Psoas muscle (tissue), 8 donors: ENCODE measurements around the gene HTT. TPM values are rescaled to one million over a fixed set of nuclear protein-coding genes. Genes with fewer than 3 reads are reported as not detected.
A peak's percentile ranks its signal among the peaks of the same experiment; 100 is the strongest.

Source experiments
- ATAC-seq, 4 donors: fragments of 200-7000 bp; cut with Tn5 transposase; one replicate each; pipeline ENCODE4 v1.9.1; 2020; ENCODE audit warnings: moderate library complexity in 3 of 4, mild to moderate bottlenecking in 2 of 4
- DNase-seq, 2 donors: peaks; one replicate each; pipeline ENCODE4 v3.0.0-alpha.2; 2020
- H3K27ac ChIP-seq: fragments of 200-600 bp; one replicate; pipeline ENCODE4 v1.8.0; 2022
- H3K27me3 ChIP-seq, 3 donors: fragments of 200-600 bp in 1 of 3; one replicate each; pipeline versions ENCODE4 v1.6.1 to v1.8.0; 2013 to 2022; ENCODE audit warnings: low read length in 2 of 3, mild to moderate bottlenecking in 2 of 3, moderate library complexity in 1 of 3; ENCODE audit not compliant: insufficient read depth in 3 of 3
- H3K36me3 ChIP-seq, 2 donors: fragments of 200-600 bp in 1 of 2; one replicate each; pipeline versions ENCODE4 v1.6.1 to v1.8.0; 2013 to 2022; ENCODE audit warnings: low read depth in 1 of 2, mild to moderate bottlenecking in 1 of 2, moderate library complexity in 1 of 2; ENCODE audit not compliant: insufficient read depth in 1 of 2
- H3K4me1 ChIP-seq: fragments of 200-600 bp; one replicate; pipeline ENCODE4 v1.8.0; 2022
- H3K4me3 ChIP-seq: fragments of 200-600 bp; one replicate; pipeline ENCODE4 v1.8.0; 2022; ENCODE audit warnings: mild to moderate bottlenecking
- H3K9me3 ChIP-seq: fragments of 200-600 bp; one replicate; pipeline ENCODE4 v1.8.0; 2022
- CTCF ChIP-seq: fragments of 200-600 bp; IDR thresholded peaks from one replicate; pipeline ENCODE4 v1.8.0; 2022; ENCODE audit warnings: antibody characterized with exemption
- WGBS, 3 donors: extraction: QIAGEN DNeasy Blood & Tissue Kit; methylation state at CpG; one replicate each; pipeline versions ENCODE4 v1.1.6 to v1.1.7; 2013; 5-methylcytosine and 5-hydroxymethylcytosine counted together
- intact Hi-C, 2 donors: fragments of 100-400 bp; cut with DNase I; formaldehyde crosslinking; loops; one replicate each; pipeline versions ENCODE4 v1.11.0 to v1.14.2; 2022
- polyA plus RNA-seq, 3 donors: library from polyadenylated mRNA; stranded (reverse); fragments of 200-250 nt; gene quantifications; one replicate each; pipeline ENCODE4 v1.2.3, GENCODE V29; 2013
- total RNA-seq, 4 donors: library from RNA; stranded (reverse); fragmentation: NEBNext Ultra II Directional in 2 of 4; extraction: Animal tissue kit (Norgen Biotek cat#: 25700) in 2 of 4; gene quantifications; one replicate each; pipeline versions ENCODE4 v1.2.1 to v1.2.4, GENCODE V29; 2021 to 2023
- donor health status: healthy with polysubstance abuse.
- donor health status: DM: no; HTN: no; CAD: no; lungs with moderate emphysema.
- donor health status: Bipolar disorder and iron deficiency.
- donor health status: healthy.
- donor health status: DM: yes; HTN: yes; CAD: no.
- donor health status: DM: no; HTN: no; CAD: no.
- donor health status: DM: no; HTN: no; CAD: no.
- donor health status: DM: yes; HTN: yes; CAD: no.

HTT gene
- total and polyA plus RNA-seq, 7 donors: 6.7 to 39.9 (median 29.6) TPM

GRCh38 chr4:3174371-3175338, 100.2 kb downstream of the HTT start:
- Histone ChIP-seq H3K27me3 (no peaks in the 10 kb centered on the region), H3K4me3 (no peak overlapping the region), H3K9me3 (no peaks in the 10 kb centered on the region), H3K27ac (peak overlapping the region; percentile 42), H3K4me1 (no peaks in the 10 kb centered on the region), H3K36me3 (peaks cover 5 to 76% of the 10 kb centered on the region in 2 donors)
- TF ChIP-seq CTCF: no peak
- intact Hi-C loops: no loop called here
- peak; percentile 75 to 92 (median 86) for ATAC-seq
- WGBS, 3 donors: 54 to 67% (median 61%) methylated on average over 12 of the region's 12 CpGs
- no peak for DNase-seq

GRCh38 chr4:3176367-3177229, 102.1 kb downstream of the HTT start:
- TF ChIP-seq CTCF: no peak
- H3K9me3 ChIP-seq: no peaks in the 10 kb centered on the region
- peak in 2 of 4 donors; percentile 44 to 73 for ATAC-seq
- 52 to 72% (median 55%) methylated on average over 11 of the region's 11 CpGs for WGBS, 3 donors
- intact Hi-C loops: no loop called here
- H3K27ac ChIP-seq: no peak overlapping the region
- no peak for DNase-seq
- H3K36me3 ChIP-seq: peaks cover 5 to 87% of the 10 kb centered on the region in 2 donors
- H3K4me1 ChIP-seq: no peaks in the 10 kb centered on the region
- H3K4me3 ChIP-seq: no peak overlapping the region
- H3K27me3 ChIP-seq: no peaks in the 10 kb centered on the region

DNA sequence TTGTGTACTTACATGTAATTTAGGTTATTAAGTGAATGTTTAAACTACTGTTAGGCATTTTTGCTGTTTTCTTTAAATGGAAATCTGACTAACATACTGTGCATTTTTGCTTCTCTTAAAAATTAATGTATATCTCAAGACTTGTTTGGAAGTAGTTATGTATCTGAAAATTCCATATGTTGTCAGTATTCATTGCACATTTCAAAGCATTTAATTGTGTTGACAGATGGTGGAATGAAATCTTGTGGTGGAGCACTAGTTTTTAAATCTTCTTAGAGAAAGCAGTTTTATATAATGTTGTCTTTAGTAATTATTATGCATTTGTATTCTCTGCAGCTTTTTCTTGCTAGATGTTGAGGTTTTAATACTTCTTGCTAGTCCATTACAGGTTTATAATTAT, 102.9 kb downstream of the HTT start:
- Histone ChIP-seq H3K27me3 (no peaks in the 10 kb centered on the region), H3K4me1 (no peaks in the 10 kb centered on the region), H3K9me3 (no peaks in the 10 kb centered on the region), H3K27ac (no peak overlapping the region), H3K36me3 (peaks cover 5 to 89% of the 10 kb centered on the region in 2 donors), H3K4me3 (no peak overlapping the region)
- ATAC-seq: no peak
- intact Hi-C loops: no loop called here
- no peak for DNase-seq
- TF ChIP-seq CTCF: no peak

DNA sequence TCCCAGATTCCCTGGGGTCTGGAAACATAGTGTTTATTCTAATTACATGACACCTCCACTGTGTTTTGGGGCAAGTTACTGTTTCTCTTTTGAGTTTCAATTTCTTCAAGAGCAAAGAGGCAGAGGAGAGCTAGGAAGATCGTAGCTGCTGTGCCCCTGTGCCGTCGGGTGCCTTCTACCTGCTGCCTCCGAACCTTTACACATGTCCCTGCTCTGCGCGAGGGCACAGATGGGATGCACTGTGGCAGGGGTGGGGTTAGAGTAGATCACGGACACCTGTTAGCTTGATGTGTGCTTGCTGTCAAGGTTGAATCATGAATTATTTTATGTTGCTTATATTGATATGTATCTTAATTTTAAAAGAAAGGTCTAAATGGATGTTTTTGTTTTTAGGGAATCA, 103.4 kb downstream of the HTT start:
- no peak for TF ChIP-seq CTCF
- Histone ChIP-seq H3K4me3 (no peak overlapping the region), H3K36me3 (peaks cover 5 to 89% of the 10 kb centered on the region in 2 donors), H3K27ac (no peak overlapping the region), H3K27me3 (no peaks in the 10 kb centered on the region), H3K9me3 (no peaks in the 10 kb centered on the region), H3K4me1 (no peaks in the 10 kb centered on the region)
- intact Hi-C loops: no loop called here
- 88 to 94% (median 91%) methylated on average over 7 of the region's 7 CpGs for WGBS, 3 donors
- ATAC-seq (no peak), DNase-seq (no peak)
